Hematopoietic multipotent progenitor cell treated with erythropoietin and hydrocortisone succinate and interleukin-3 and kit ligand, for 8 days (in vitro differentiated cells): ENCODE measurements around the gene PPAT.
"Not testable (repeated sequence)": the region's sequence is repeated elsewhere in the genome, so short reads cannot be mapped to it uniquely, and the experiment has no call there.

ENCODE experiments used
- DNase-seq: peaks from one replicate; pipeline ENCODE4 v3.0.0-alpha.2; 2015

Gene PPAT

GRCh38 chr4:56435140-56435926 is at the start of gene PPAT:
PPAT (minus strand) TSS chr4:56435615; CDS start chr4:56435477, 138 bp downstream.
- peak; percentile 97 for DNase-seq

GRCh38 chr4:56480691-56481090 is 45.3 kb upstream of the PPAT start:
- no peak for DNase-seq

DNA sequence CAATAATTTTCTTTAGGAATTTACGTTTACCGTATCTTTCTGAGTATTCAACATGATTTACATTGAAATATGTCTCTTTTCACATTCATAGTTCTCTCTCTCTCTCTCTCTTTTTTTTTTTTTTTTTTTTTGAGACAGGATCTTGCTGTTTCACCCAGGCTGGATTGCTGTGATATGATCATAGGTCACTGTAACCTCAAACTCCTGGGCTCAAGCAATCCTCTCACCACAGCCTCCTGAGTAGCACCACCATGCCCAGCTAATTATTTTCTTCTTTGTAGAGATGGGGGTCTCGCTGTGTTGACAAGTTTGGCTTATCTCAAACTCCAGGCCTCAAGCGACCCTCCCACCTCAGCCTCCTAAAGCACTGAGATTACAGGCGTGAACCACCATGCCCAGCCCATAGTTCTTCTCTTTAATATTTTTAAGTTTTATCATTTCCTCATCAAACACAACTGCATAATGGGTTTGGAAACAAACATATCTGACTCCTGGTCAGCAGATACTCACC is 41.8 kb upstream of the PPAT start:
- DNase-seq, result peak; percentile 57

DNA sequence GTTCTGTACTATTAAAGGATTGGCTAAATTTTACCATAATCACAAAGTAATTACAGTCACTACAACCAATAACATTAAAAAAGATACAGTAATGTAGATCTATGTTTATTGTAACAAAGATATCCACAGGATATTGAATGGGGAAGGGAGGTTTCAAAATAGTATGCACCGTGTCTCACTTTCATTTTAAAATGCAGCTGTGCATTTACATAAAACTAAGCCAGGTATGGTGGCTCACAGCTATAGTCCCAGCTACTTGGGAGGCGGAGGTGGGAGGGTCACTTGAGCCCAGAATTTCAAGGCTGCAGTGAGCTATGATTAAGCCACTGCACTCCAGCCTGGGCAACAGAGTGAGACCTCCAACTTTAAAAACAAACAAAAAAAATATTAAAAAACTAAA is 40.5 kb upstream of the PPAT start:
- no peak for DNase-seq

GRCh38 chr4:56469489-56470210 is 34.2 kb upstream of the PPAT start:
- DNase-seq, result no peak

DNA sequence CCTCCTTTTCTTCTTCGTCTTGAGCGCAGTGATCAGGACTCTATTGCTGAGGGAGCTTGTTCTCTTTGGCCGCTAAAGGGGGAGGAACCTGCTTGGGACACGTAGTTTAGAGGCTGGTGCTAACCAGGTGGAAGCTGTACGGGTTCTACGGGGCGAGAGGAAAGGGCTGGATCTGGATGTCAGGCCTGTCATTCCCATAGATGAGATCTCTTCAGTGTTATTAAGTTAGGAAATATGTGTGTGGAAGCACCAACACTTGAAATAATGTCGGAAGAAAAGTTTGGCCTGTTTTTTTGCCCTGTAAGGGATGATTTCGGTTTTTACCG is 32.6 kb upstream of the PPAT start:
- peak; percentile 62 for DNase-seq

- peak; percentile 97 for DNase-seq
Measured at GRCh38 chr4:56467284-56468096, 32.1 kb upstream of the PPAT start, which contains the start of gene SRP72. SRP72 (plus strand) TSS chr4:56467617; CDS start chr4:56467636, 19 bp downstream.

GRCh38 chr4:56466910-56467283 is 31.5 kb upstream of the PPAT start:
- DNase-seq, result no peak

- peak; percentile 68 for DNase-seq
Measured at GRCh38 chr4:56466296-56466761, 30.9 kb upstream of the PPAT start.

GRCh38 chr4:56465599-56466295 is 30.3 kb upstream of the PPAT start:
- no peak for DNase-seq

- DNase-seq, result no peak
Measured at GRCh38 chr4:56464581-56464980, 29.2 kb upstream of the PPAT start.

GRCh38 chr4:56463711-56464110 is 28.3 kb upstream of the PPAT start:
- DNase-seq, result no peak

- DNase-seq, result no peak
Measured at GRCh38 chr4:56462157-56462556, 26.7 kb upstream of the PPAT start.

DNA sequence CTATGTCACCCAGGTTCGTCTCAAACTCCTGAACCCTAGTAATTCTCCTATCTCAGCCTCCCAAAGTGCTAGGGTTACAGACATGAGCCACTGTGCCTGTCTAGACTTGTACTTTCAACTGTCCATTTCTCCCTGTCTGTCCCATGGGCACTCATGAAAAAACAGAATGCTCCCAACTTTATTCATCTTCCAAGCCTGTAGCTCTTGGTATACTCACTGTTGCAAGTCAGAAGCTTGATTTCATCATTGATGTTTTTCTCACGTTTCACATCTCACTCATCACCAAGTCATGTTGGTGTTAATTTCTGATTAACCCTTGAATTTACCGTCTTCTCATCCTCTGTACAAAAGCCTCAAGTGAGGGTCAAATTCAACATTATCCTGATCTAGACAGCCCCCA is 24.7 kb upstream of the PPAT start:
- no peak for DNase-seq

DNA sequence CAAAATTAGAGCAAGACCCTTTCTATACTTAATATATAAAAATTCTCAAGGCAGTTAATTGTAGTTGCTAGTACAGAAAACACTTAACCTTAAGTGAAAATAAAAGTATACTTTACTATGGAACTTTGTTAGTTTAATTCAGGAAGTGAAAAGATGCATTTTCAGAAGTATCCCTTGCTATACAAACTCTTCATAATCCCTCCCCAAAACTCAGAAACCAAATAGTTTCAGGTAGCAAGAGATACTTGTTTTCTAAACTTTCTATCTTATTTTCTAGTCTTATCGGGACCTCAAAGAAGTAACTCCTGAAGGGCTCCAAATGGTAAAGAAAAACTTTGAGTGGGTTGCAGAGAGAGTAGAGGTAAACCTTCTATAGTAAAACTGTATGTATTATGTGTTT is 14.9 kb upstream of the PPAT start:
- no peak for DNase-seq

- DNase-seq, result not testable (repeated sequence)
Measured at GRCh38 chr4:56449475-56449874, 14.1 kb upstream of the PPAT start.

DNA sequence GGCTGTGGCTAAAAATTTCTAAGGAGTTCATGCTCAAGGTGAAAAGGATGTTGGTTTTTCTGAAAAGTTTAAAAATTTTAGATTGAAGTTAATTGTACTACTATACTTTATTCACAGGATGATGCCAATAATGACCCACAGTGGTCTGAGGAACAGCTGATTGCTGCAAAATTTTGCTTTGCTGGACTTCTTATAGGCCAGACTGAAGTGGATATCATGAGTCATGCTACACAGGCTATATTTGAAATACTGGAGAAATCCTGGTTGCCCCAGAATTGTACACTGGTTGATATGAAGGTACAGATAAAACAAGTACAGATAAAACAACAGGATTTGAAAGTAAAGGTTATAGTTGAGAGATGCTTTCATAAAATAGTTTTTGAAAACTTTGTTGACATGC is 12.9 kb upstream of the PPAT start:
- no peak for DNase-seq

DNA sequence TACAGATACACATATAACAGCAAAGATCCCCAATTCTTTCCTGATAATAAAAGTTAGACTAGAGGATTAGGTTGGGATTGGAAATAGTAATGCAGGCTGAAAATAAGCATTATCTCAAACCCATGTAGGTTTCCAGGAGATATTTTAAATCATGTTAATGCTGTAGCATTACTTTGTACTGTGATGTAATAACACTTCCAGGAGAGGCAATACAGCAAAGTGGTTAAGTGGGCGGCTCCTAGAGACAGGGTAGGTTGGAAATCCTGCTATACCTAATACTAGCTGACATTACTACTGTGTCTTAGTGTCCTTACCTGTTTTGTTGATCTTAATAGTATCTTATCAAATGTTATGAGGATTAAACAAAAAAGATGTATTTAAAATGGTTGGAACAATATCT is 10.3 kb upstream of the PPAT start:
- no peak for DNase-seq

DNA sequence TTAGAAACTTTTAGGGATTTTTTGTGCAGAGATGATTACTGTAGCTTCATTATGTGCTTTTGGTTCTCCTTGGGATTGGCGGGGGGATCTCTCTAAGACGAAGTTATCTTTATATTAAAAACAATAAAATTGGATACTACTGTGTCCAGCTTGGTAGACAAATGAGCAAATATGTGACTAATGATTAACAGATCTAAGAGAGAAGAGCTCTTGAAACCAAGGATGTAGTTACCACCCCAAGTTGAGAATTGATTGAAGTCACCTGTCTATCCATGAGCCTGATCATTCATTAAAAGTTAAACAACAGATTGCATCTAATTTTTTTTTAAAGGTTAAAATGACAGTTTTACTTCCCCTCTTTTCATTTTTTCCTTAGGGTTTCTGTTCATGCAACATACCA is 9.3 kb upstream of the PPAT start:
- no peak for DNase-seq

GRCh38 chr4:56440983-56441382 is 5.6 kb upstream of the PPAT start:
- DNase-seq, result no peak

DNA sequence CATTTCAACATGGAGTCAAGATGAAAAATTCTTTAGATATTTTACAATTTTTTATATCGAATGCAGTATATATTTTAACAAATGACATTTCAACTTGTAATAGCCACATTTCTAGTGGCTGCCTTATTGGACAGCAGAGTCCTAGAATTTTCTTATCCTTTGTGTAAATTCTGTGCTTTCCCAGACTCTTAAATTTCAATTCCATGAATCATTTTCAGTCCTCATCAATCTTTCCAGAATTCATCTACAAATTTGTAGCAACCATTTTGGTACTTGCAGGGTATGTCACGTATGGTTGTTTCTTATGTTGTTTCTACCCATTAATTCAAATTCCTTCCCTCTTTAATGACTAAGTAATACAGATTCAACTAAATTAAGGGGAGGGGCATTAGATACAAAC is 3.4 kb upstream of the PPAT start:
- DNase-seq, result no peak

DNA sequence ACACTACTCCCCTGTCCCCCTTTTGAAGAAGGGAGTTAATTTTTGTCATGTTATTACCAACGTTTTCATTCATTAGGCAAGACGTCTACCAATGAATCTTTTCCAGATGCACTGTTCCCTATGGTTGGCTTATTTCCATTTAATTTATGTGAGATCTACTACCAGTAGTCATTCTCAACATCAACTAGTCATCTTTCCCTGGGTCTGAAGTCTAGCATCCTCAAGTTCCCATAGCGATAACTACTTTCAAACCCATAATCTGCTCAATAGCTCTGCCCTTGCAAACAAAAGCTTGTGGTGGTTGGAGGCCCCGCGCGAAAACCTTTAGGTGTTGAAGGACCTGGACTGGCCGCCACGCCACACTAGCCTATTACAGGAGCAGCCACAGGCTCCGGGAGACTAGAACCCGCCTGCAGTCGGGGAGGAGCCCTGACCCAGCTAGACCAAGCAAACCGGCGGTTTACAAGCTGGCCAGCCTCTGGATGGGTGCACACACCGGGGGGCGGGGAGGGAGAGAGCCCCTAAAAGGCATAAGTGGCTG is 746 bp downstream of the PPAT start:
- peak; percentile 73 for DNase-seq
